Liver (tissue), 9 donors: ENCODE data around the gene TOP2A. TPM values are rescaled to one million over a fixed set of nuclear protein-coding genes. Genes with fewer than 3 reads are reported as not detected.

ENCODE experiments used
- DNase-seq: peaks from one replicate; pipeline ENCODE4 v3.0.0-alpha.2; 2017; ENCODE audit warnings: low spot score
- H3K27ac ChIP-seq, 2 donors: one replicate each; pipeline ENCODE4 v1.7.0; 2013; ENCODE audit warnings: inconsistent platforms in 2 of 2, low read length in 2 of 2, control low read depth in 1 of 2, low read depth in 1 of 2, mild to moderate bottlenecking in 1 of 2
- H3K27me3 ChIP-seq, 4 donors: one replicate each; pipeline versions ENCODE4 v1.6.1 to v1.7.0; 2013; ENCODE audit warnings: low read length in 3 of 4, inconsistent platforms in 1 of 4, mild to moderate bottlenecking in 1 of 4, moderate library complexity in 1 of 4; ENCODE audit not compliant: control insufficient read depth in 4 of 4, insufficient read depth in 4 of 4
- H3K36me3 ChIP-seq, 4 donors: one replicate each; pipeline versions ENCODE4 v1.6.1 to v1.7.0; 2013; ENCODE audit warnings: low read length in 3 of 4, mild to moderate bottlenecking in 3 of 4, low read depth in 1 of 4, moderate library complexity in 1 of 4; ENCODE audit not compliant: control insufficient read depth in 4 of 4, insufficient read depth in 3 of 4
- H3K4me1 ChIP-seq, 4 donors: one replicate each; pipeline versions ENCODE4 v1.6.1 to v1.7.0; 2013; ENCODE audit warnings: low read length in 3 of 4, mild to moderate bottlenecking in 3 of 4, moderate library complexity in 1 of 4; ENCODE audit not compliant: control insufficient read depth in 4 of 4, insufficient read depth in 4 of 4
- H3K4me3 ChIP-seq, 3 donors: one replicate each; pipeline versions ENCODE4 v1.6.1 to v1.7.0; 2013; ENCODE audit warnings: low read length in 3 of 3, control low read depth in 1 of 3, low read depth in 1 of 3, mild to moderate bottlenecking in 1 of 3
- H3K9ac ChIP-seq, 2 donors: one replicate each; pipeline ENCODE4 v1.7.0; 2013; ENCODE audit warnings: low read length in 2 of 2, mild to moderate bottlenecking in 2 of 2, moderate library complexity in 2 of 2, control low read depth in 1 of 2, low read depth in 1 of 2
- H3K9me3 ChIP-seq, 4 donors: one replicate each; pipeline versions ENCODE4 v1.6.1 to v1.7.0; 2013; ENCODE audit warnings: low read length in 3 of 4; ENCODE audit not compliant: control insufficient read depth in 4 of 4
- ATF3 ChIP-seq: IDR thresholded peaks from 2 replicates; pipeline ENCODE4 v1.6.1; 2016; ENCODE audit warnings: antibody characterized with exemption
- CTCF ChIP-seq: fragments of 150-350 bp; IDR thresholded peaks from 2 replicates; pipeline ENCODE4 v1.5.1; 2017; ENCODE audit warnings: improper control_type of control experiment, low read depth, low read length; ENCODE audit not compliant: missing input control
- EGR1 ChIP-seq, 2 donors: IDR thresholded peaks; 2 replicates each; pipeline ENCODE4 v1.6.1; 2016 to 2018; ENCODE audit warnings: antibody characterized with exemption in 2 of 2, low read depth in 2 of 2
- FOXA1 ChIP-seq: IDR thresholded peaks from 2 replicates; pipeline ENCODE4 v1.6.1; 2016; ENCODE audit warnings: antibody characterized with exemption
- FOXA2 ChIP-seq: IDR thresholded peaks from 2 replicates; pipeline ENCODE4 v1.6.1; 2016; ENCODE audit warnings: antibody characterized with exemption
- GABPA ChIP-seq, 2 donors: IDR thresholded peaks in 1 of 2; conservative IDR thresholded peaks in 1 of 2; 2 replicates each; pipeline ENCODE4 v1.6.1; 2016; ENCODE audit warnings: antibody characterized with exemption in 2 of 2, mild to moderate bottlenecking in 1 of 2, moderate library complexity in 1 of 2
- HNF4A ChIP-seq, 2 donors: conservative IDR thresholded peaks; 2 replicates each; pipeline ENCODE4 v1.6.1; 2016; ENCODE audit warnings: antibody characterized with exemption in 2 of 2, mild to moderate bottlenecking in 2 of 2
- HNF4G ChIP-seq: IDR thresholded peaks from 2 replicates; pipeline ENCODE4 v1.6.1; 2016; ENCODE audit warnings: antibody characterized with exemption
- JUND ChIP-seq, 2 donors: IDR thresholded peaks; 2 replicates each; pipeline ENCODE4 v1.6.1; 2016; ENCODE audit warnings: antibody characterized with exemption in 2 of 2
- MAX ChIP-seq: IDR thresholded peaks from 2 replicates; pipeline ENCODE4 v1.6.1; 2016; ENCODE audit warnings: antibody characterized with exemption
- NR2F2 ChIP-seq: IDR thresholded peaks from 2 replicates; pipeline ENCODE4 v1.6.1; 2016; ENCODE audit warnings: antibody characterized with exemption
- RAD21 ChIP-seq, 2 donors: IDR thresholded peaks; 2 replicates each; pipeline ENCODE4 v1.6.1; 2016; ENCODE audit warnings: antibody characterized with exemption in 2 of 2, mild to moderate bottlenecking in 2 of 2
- REST ChIP-seq: IDR thresholded peaks from 2 replicates; pipeline ENCODE4 v1.6.1; 2016; ENCODE audit warnings: antibody characterized with exemption, mild to moderate bottlenecking
- RXRA ChIP-seq, 2 donors: IDR thresholded peaks; 2 replicates each; pipeline ENCODE4 v1.6.1; 2017 to 2018; ENCODE audit warnings: antibody characterized with exemption in 2 of 2, mild to moderate bottlenecking in 1 of 2
- SP1 ChIP-seq: IDR thresholded peaks from 2 replicates; pipeline ENCODE4 v1.6.1; 2018; ENCODE audit warnings: antibody characterized with exemption, mild to moderate bottlenecking
- TAF1 ChIP-seq: conservative IDR thresholded peaks from 2 replicates; pipeline ENCODE4 v1.6.1; 2016; ENCODE audit warnings: antibody characterized with exemption, mild to moderate bottlenecking
- YY1 ChIP-seq: IDR thresholded peaks from 2 replicates; pipeline ENCODE4 v1.6.1; 2016; ENCODE audit warnings: antibody characterized with exemption, mild to moderate bottlenecking
- ZBTB33 ChIP-seq: IDR thresholded peaks from 2 replicates; pipeline ENCODE4 v1.6.1; 2016; ENCODE audit warnings: antibody characterized with exemption
- WGBS: extraction: QIAGEN DNeasy Blood & Tissue Kit; methylation state at CpG from one replicate; pipeline ENCODE4 v1.1.7; 2013; 5-methylcytosine and 5-hydroxymethylcytosine counted together
- polyA plus RNA-seq, 2 donors: library from polyadenylated mRNA; stranded (reverse) in 1 of 2; unstranded in 1 of 2; fragments of 200-250 nt in 1 of 2; fragments of >200 nt in 1 of 2; fragmentation: Nextera tagmentation in 1 of 2; extraction: Ambion mirVana in 1 of 2; gene quantifications; one replicate each; pipeline versions ENCODE4 v1.2.1 to v1.2.3, GENCODE V29; 2013 to 2015
- total RNA-seq, 2 donors: library from RNA; depleted of rRNA; stranded (reverse); fragments of >200 nt; gene quantifications; one replicate each; pipeline ENCODE4 v1.2.3, GENCODE V29; 2014
- donor health status: healthy.
- donor health status: healthy.
- donor health status: healthy.
- donor health status: healthy.
- donor health status: healthy.

The TOP2A gene
- total and polyA plus RNA-seq, 4 donors, result 0.08 to 102 (median 3.6) TPM

- peaks cover 2 to 8% (median 7%) of the 10 kb centered on the region in 4 donors for H3K36me3 ChIP-seq
- no peak for DNase-seq
- no peaks in the 10 kb centered on the region for H3K9me3 ChIP-seq
- H3K27ac ChIP-seq, result peak overlapping the region; percentile 60 to 71
- H3K27me3 ChIP-seq, result no peaks in the 10 kb centered on the region
- TF ChIP-seq HNF4A (conservative IDR thresholded peaks at IDR 0.05), result no peak
- no peak for TF ChIP-seq TAF1
- TF ChIP-seq FOXA1, result no peak
- TF ChIP-seq RXRA (IDR thresholded peaks at IDR 0.05), result no peak
- no peak for TF ChIP-seq HNF4G
- no peak for TF ChIP-seq FOXA2
- no peak for TF ChIP-seq MAX
- TF ChIP-seq NR2F2, result no peak
- no peak for TF ChIP-seq YY1
- no peak for TF ChIP-seq GABPA (IDR thresholded peaks at IDR 0.05 in 1 of 2, conservative IDR thresholded peaks at IDR 0.05 in 1 of 2)
- TF ChIP-seq REST, result no peak
- no peak for TF ChIP-seq JUND (IDR thresholded peaks at IDR 0.05)
- no peak for TF ChIP-seq CTCF
- TF ChIP-seq ZBTB33, result no peak
- no peak for TF ChIP-seq ATF3
- TF ChIP-seq SP1, result no peak
- TF ChIP-seq RAD21 (IDR thresholded peaks at IDR 0.05), result no peak
- no peak for TF ChIP-seq EGR1 (IDR thresholded peaks at IDR 0.05; ENCODE audit: low read depth in 2 of 2)
- WGBS, result 40% methylated on average over 27 of the region's 27 CpGs
- H3K4me1 ChIP-seq, result peaks cover 46 to 96% (median 89%) of the 10 kb centered on the region in 4 donors
- peak overlapping the region in 1 of 3 donors; percentile 21 for H3K4me3 ChIP-seq
- no peak overlapping the region for H3K9ac ChIP-seq
Measured at GRCh38 chr17:40351359-40352236, 66.1 kb downstream of the TOP2A start.
